Ascending aorta (tissue), 2 donors: ENCODE data around the gene ZNF385B. TPM values are rescaled to one million over a fixed set of nuclear protein-coding genes. Genes with fewer than 3 reads are reported as not detected.

Experiments used
- DNase-seq, 2 donors: peaks; one replicate each; pipeline ENCODE4 v3.0.0-alpha.2; 2019; ENCODE audit warnings: low spot score in 2 of 2
- H3K27ac ChIP-seq, 2 donors: fragments of 200-600 bp; sonication (generic); one replicate each; pipeline ENCODE4 v1.5.1; 2016 to 2017; ENCODE audit warnings: mild to moderate bottlenecking in 1 of 2
- H3K27me3 ChIP-seq: fragments of 200-600 bp; sonication (generic); one replicate; pipeline ENCODE4 v1.5.1; 2017
- H3K36me3 ChIP-seq, 2 donors: fragments of 200-600 bp; sonication (generic); one replicate each; pipeline ENCODE4 v1.5.1; 2016
- H3K4me1 ChIP-seq, 2 donors: fragments of 200-600 bp; sonication (generic); one replicate each; pipeline ENCODE4 v1.5.1; 2016 to 2017; ENCODE audit warnings: mild to moderate bottlenecking in 1 of 2
- H3K4me3 ChIP-seq, 2 donors: fragments of 200-600 bp; sonication (generic); one replicate each; pipeline ENCODE4 v1.5.1; 2016 to 2017; ENCODE audit warnings: mild to moderate bottlenecking in 1 of 2
- H3K9me3 ChIP-seq, 2 donors: fragments of 200-600 bp; sonication (generic); one replicate each; pipeline ENCODE4 v1.5.1; 2016
- CTCF ChIP-seq, 3 experiments: fragments of 200-600 bp in 2 of 3; fragments of 450-650 bp in 1 of 3; sonication (generic) in 2 of 3; IDR thresholded peaks; one replicate each; pipeline ENCODE4 v1.5.1; 2016 to 2019; ENCODE audit warnings: antibody characterized with exemption in 3 of 3, mild to moderate bottlenecking in 1 of 3, moderate library complexity in 1 of 3
- intact Hi-C: fragments of 100-400 bp; cut with DNase I; formaldehyde crosslinking; loops from one replicate; pipeline ENCODE4 v1.15.1; 2023
- total RNA-seq: library from RNA; depleted of rRNA; stranded (reverse); fragments of >200 nt; gene quantifications from one replicate; pipeline ENCODE4 v1.1.0, GENCODE V29; 2016

ZNF385B gene
- total RNA-seq, 1 donor from 2014 or later, result 0.21 TPM

GRCh38 chr2:179581605-179582004, 279.8 kb downstream of the ZNF385B start:
- H3K36me3 ChIP-seq, result no peaks in the 10 kb centered on the region
- H3K4me1 ChIP-seq, result no peaks in the 10 kb centered on the region
- no peak for DNase-seq
- no peaks in the 10 kb centered on the region for H3K9me3 ChIP-seq
- H3K4me3 ChIP-seq, result no peak overlapping the region
- intact Hi-C loops, result no loop called here
- H3K27me3 ChIP-seq, result no peaks in the 10 kb centered on the region
- no peak overlapping the region for H3K27ac ChIP-seq
- no peak for TF ChIP-seq CTCF (IDR thresholded peaks at IDR 0.05)

GRCh38 chr2:179580378-179581146, 280.9 kb downstream of the ZNF385B start:
- H3K4me1 ChIP-seq, result no peaks in the 10 kb centered on the region
- H3K4me3 ChIP-seq, result no peak overlapping the region

GRCh38 chr2:179579800-179580199, 281.6 kb downstream of the ZNF385B start:
- no peak overlapping the region for H3K27ac ChIP-seq
- no peaks in the 10 kb centered on the region for H3K36me3 ChIP-seq
- no peak for DNase-seq
- TF ChIP-seq CTCF (IDR thresholded peaks at IDR 0.05), result no peak
- no peaks in the 10 kb centered on the region for H3K4me1 ChIP-seq
- H3K9me3 ChIP-seq, result no peaks in the 10 kb centered on the region
- intact Hi-C loops, result no loop called here
- no peaks in the 10 kb centered on the region for H3K27me3 ChIP-seq
- no peak overlapping the region for H3K4me3 ChIP-seq

More at GRCh38 chr2:179580378-179581146, 280.9 kb downstream of the ZNF385B start:
- no peaks in the 10 kb centered on the region for H3K9me3 ChIP-seq
- no peak overlapping the region for H3K27ac ChIP-seq
- DNase-seq, result no peak
- TF ChIP-seq CTCF (IDR thresholded peaks at IDR 0.05), result no peak
- intact Hi-C loops, result no loop called here
- H3K27me3 ChIP-seq, result no peaks in the 10 kb centered on the region
- H3K36me3 ChIP-seq, result no peaks in the 10 kb centered on the region

GRCh38 chr2:179578171-179578916, 283.1 kb downstream of the ZNF385B start:
- Histone ChIP-seq H3K27me3 (no peaks in the 10 kb centered on the region), H3K27ac (no peak overlapping the region), H3K36me3 (no peaks in the 10 kb centered on the region), H3K4me3 (no peak overlapping the region), H3K4me1 (no peaks in the 10 kb centered on the region), H3K9me3 (no peaks in the 10 kb centered on the region)
- intact Hi-C loops, result no loop called here
- no peak for TF ChIP-seq CTCF (IDR thresholded peaks at IDR 0.05)
- no peak for DNase-seq

- Histone ChIP-seq H3K27ac (no peak overlapping the region), H3K27me3 (no peaks in the 10 kb centered on the region), H3K36me3 (no peaks in the 10 kb centered on the region), H3K4me1 (no peaks in the 10 kb centered on the region), H3K9me3 (no peaks in the 10 kb centered on the region), H3K4me3 (no peak overlapping the region)
- DNase-seq, result no peak
- TF ChIP-seq CTCF (IDR thresholded peaks at IDR 0.05), result no peak
- intact Hi-C loops, result no loop called here
These were observed 287.3 kb downstream of the ZNF385B start for GRCh38 chr2:179574061-179574519.
